SIG-M5 treated with dmso at 0.1 percent for 504 hours (cell line): ENCODE measurements around the gene SH3BGR.

Experiments
- DNase-seq: peaks from one replicate; lab custom pipeline; 2025; ENCODE audit not compliant: unreplicated experiment; lab: John Stamatoyannopoulos, UW

SH3BGR gene

GRCh38 chr21:39454949-39455668, 3.3 kb downstream of the SH3BGR start:
- DNase-seq = no peak

- DNase-seq = peak; percentile 11
These were observed 4.9 kb downstream of the SH3BGR start for GRCh38 chr21:39456665-39457064.

- DNase-seq = no peak
These were observed 9.6 kb downstream of the SH3BGR start for GRCh38 chr21:39461419-39461818.

DNA sequence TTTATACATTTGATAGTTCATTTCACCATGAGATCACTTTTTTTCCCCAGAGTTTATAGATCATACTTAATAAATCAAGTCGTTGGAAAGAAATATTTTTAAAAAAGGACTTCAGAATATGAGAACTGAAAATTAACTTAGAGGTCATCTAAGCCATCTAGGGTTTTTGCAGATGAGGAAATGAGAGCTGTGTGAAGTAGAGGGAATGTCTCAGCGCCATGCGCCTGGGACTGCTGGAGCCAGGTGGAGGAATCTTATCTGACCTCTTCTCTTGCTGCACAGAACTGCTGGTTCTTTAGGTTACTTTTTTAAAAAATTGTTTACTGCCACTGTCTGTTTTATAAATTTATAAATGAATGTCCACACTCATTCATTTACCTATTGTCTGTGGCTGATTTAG, 11.5 kb downstream of the SH3BGR start:
- no peak for DNase-seq

DNA sequence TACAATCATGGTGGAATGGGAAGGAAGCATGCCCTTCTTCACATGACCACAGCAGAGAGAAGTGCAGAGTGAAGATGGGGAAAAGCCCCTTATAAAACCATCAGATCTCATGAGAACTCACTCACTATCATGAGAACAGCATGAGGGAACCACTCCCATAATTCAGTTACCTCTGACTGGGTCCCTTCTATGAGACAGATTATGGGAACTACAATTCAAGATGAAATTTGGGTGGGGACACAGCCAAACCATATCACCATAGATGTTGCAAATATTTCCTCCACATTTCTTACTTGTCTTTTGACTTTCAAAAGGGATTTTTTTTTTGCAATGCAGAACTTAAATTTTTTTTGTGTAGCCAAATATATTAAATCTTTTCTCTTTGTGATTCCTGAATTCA, 14.8 kb downstream of the SH3BGR start:
- DNase-seq = no peak

DNA sequence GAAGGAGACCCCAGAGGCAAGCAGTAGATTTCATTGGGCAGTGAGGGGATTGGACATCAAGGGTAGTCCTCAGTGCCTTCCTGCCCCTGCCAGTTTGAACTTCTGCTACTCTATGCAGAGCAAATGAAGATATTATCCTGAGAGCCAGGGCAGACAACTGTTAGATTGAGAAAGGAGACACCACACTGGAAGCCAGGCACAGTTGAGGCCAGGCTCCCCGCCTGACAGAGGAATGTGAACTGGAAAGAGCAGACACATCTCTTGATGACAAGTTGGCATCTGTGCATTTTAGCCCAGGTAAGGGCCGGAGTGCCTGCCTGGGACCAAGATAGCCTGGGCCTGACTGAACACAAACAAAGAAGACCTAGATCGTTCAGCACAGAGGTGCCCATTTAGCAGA, 16.0 kb downstream of the SH3BGR start:
- no peak for DNase-seq

DNA sequence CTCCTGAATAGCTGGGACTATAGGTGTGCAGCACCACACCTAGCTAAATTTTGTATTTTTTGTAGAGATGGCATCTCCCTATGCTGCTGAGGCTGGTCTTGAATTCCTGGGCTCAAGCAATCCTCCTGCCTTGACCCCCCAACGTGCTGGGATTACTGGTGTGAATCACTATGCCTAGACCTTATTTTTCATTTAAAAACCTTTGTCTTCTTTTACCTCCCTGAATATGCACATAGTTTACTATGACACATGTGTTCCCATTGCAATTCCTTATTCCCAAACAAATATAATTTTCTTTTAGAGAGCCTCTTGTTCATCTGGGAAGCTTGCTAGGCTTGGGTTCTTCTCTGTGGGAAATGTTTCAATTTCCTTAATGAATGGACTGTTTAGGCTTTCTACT, 16.8 kb downstream of the SH3BGR start:
- no peak for DNase-seq

GRCh38 chr21:39471598-39471997, 19.8 kb downstream of the SH3BGR start:
- no peak for DNase-seq

- no peak for DNase-seq
These were observed 21.0 kb downstream of the SH3BGR start for GRCh38 chr21:39472786-39473185.

DNA sequence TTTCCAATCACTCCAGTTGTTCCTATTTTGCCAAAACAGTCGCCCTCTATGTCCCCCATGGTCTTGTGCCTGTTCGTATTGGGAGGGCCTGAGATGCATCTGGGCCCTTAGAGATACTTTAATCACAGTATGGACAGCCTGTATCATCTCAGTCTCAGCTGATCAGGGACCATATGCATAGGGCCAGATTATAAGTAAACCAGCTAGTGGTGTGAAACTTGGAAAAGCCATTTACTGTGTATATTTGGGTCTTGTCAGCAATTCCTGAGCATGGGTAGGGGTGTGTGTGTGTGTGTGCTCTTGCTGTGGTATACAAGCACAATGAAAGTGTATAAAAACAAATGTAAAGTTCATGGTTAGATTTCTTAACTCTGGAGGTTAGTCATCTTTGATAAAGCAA, 22.8 kb downstream of the SH3BGR start:
- no peak for DNase-seq

DNA sequence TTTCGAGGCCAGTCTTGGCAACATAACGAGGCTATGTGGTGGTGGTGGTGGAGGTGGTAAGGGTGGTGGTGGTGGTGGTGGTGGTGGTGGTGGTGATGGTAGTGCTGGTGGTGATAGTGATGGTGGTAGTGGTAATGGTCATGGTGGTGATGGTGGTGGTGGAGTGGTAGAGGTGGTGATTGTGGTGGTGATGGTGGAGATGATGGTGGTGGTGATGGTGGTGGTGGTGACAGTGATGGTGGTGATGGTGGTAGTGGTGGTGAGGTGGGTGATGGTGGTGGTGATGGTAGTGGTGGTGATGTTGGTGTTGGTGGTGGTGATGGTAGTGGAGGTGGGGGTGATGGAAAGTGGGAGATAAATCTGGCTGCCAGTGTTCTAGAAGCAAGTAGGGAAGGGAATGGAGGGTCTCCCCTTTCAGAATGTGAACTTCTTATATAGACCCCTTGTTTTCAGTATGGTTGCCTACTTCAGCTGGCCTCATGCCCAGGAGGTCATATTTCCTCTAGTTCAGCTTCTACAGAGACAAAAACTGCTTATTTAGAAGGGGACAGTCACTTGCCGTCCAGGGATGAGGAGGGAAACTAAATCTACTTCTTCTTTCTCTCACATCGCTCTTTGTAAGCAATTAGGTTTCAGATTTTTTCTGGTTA, 27.5 kb downstream of the SH3BGR start:
- no peak for DNase-seq

GRCh38 chr21:39479814-39480182, 28.0 kb downstream of the SH3BGR start:
- DNase-seq = no peak

DNA sequence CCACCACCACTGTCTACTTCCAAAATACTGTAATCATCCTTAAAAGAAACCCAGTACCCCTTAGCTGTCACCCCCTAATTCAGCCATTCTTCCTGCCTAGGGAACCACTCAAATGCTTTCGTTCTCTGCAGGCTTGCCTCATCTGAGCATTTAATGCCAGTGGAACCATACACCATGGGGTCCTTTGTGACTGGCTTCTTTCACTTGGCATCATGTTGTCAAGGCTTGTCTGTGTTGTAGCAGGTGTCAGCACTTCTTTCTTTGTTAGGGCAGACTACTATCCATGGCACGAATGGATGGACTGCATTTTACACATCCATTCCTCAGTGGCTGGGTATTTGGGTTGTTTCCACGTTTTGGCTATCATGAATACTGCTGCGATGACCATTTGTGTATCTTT, 28.5 kb downstream of the SH3BGR start:
- no peak for DNase-seq

- DNase-seq = no peak
These were observed 30.1 kb downstream of the SH3BGR start for GRCh38 chr21:39481886-39482285.

- no peak for DNase-seq
These were observed 32.1 kb downstream of the SH3BGR start for GRCh38 chr21:39483917-39484316.

GRCh38 chr21:39484711-39485276, 33.0 kb downstream of the SH3BGR start:
- no peak for DNase-seq

- DNase-seq = no peak
These were observed 37.7 kb downstream of the SH3BGR start for GRCh38 chr21:39489380-39489924.

DNA sequence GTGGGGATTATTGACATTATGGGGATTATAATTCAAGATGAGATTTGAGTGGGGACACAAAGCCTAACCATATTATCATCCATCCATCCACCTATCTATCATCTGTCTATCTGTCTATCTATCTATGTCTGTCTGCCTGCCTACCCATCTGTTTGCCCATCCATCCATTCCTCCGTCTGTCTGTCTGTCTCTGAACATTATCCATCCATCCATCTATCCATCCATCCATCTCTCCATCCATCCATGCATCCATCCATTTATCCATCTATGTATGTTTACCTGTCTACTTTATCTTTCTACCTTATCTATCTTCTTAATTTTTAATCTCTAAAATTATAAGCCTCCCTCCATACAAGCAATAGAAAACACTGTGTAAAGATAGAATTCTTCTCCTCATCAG, 47.4 kb downstream of the SH3BGR start:
- DNase-seq = no peak

DNA sequence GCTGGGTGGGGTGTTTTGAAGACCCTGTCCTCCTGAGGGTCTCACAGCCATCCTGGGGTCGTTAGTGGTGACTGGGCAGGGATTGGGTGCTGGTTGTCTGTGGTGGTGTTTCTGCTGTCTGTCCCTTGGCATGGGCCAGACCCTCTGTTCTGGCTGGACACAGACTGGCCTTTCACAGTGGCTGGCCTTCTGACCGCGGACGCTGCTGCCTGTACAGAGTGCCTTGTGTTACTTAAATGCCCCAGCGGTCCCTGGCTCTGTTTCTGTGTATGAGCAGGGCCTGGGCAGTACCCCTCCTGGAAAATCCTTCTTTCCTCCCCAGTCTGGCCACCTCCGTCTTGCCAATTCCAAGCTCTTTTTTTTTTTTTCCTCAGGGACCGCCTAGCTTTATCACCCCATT, 50.9 kb downstream of the SH3BGR start:
- DNase-seq = no peak

- peak; percentile 23 for DNase-seq
These were observed 51.5 kb downstream of the SH3BGR start for GRCh38 chr21:39503123-39503762.

DNA sequence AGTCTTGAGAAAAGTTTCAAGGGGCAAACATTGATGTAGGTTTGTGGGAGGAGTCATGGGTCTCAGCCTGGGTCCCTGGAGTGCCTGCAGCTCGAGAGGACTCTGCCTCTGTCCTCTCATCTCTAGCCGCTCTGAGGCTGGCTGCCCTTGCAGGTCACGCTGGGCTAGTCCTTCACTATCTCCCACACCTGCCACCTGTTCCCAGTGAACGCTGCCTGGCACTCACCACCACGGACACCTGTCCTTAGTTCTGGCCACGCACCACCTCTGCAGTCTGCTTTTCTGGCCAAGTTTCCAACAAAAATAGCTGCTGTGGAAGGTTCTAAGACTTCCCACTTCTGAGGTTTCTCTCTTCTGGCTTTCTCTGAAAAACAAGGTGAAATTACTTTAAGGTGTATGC, 52.5 kb downstream of the SH3BGR start:
- no peak for DNase-seq

DNA sequence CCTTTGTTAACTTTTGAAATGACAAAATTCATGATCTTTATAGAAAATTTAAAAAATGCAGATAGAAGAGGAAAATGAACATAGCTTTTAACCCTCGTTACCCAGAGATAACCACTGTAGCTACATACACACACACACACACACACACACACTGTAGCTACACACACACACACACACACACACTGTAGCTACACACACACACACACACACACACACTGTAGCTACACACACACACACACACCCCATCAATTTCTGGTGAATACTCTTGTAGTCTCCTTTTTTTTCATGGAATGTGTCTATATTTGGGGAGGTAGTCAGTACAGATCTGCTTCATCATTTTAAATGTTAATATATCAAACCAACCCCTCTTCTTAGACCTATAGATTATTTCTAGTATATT, 58.5 kb downstream of the SH3BGR start:
- no peak for DNase-seq
